H1 (cell line): ENCODE results near the gene ZNF30.

Experiments
- BACH1 ChIP-seq: IDR thresholded peaks from 2 replicates; pipeline ENCODE4 v1.6.1; 2012; ENCODE audit warnings: low read length, improper control_type of control experiment
- CEBPB ChIP-seq: IDR thresholded peaks from 2 replicates; pipeline ENCODE4 v1.6.1; 2012; ENCODE audit warnings: low read depth, low read length
- CHD2 ChIP-seq: IDR thresholded peaks from 2 replicates; pipeline ENCODE4 v1.6.1; 2012; ENCODE audit warnings: low read length, improper control_type of control experiment
- HDAC2 ChIP-seq, 2 experiments: fragments of 300-600 bp in 1 of 2; sonication (generic) in 1 of 2; IDR thresholded peaks; 2 replicates each; pipeline ENCODE4 v1.6.1; 2011 to 2012; ENCODE audit warnings: low read depth in 2 of 2, low read length in 2 of 2, mild to moderate bottlenecking in 2 of 2, moderate library complexity in 2 of 2, borderline replicate concordance in 1 of 2, inconsistent platforms in 1 of 2
- POLR2AphosphoS5 ChIP-seq: IDR thresholded peaks from 2 replicates; pipeline ENCODE4 v1.6.1; 2011; ENCODE audit warnings: low read depth, low read length
- TAF1 ChIP-seq: IDR thresholded peaks from 2 replicates; pipeline ENCODE4 v1.6.1; 2011; ENCODE audit warnings: mild to moderate bottlenecking, low read depth, low read length
- TCF12 ChIP-seq: IDR thresholded peaks from 2 replicates; pipeline ENCODE4 v1.6.1; 2011; ENCODE audit warnings: low read depth, mild to moderate bottlenecking, low read length
- USF2 ChIP-seq: IDR thresholded peaks from 2 replicates; pipeline ENCODE4 v1.6.1; 2011; ENCODE audit warnings: low read length, improper control_type of control experiment
- YY1 ChIP-seq: IDR thresholded peaks from 2 replicates; pipeline ENCODE4 v1.6.1; 2011; ENCODE audit warnings: low read depth, mild to moderate bottlenecking, low read length
- ZNF274 ChIP-seq: IDR thresholded peaks from 2 replicates; pipeline ENCODE4 v1.7.0; 2012; ENCODE audit warnings: low read length, borderline replicate concordance; ENCODE audit errors: extremely low read depth
- TF ChIP-seq, protein P1 (sequence below), 3 experiments: IDR thresholded peaks; 1 replicate in 2 of 3; 2 replicates in 1 of 3; pipeline versions ENCODE4 v1.5.1 to v1.6.1; 2011; ENCODE audit warnings: low read length in 3 of 3, mild to moderate bottlenecking in 3 of 3, inconsistent platforms in 2 of 3, low read depth in 1 of 3, moderate library complexity in 1 of 3; ENCODE audit not compliant: insufficient read depth in 1 of 3; ENCODE audit errors: control extremely low read depth in 1 of 3
- TF ChIP-seq, protein P2 (sequence below): IDR thresholded peaks from 2 replicates; pipeline ENCODE4 v1.6.1; 2012; ENCODE audit warnings: low read length, inconsistent platforms
- TF ChIP-seq, protein P3 (sequence below): IDR thresholded peaks from 2 replicates; pipeline ENCODE4 v1.6.1; 2011; ENCODE audit warnings: low read depth, mild to moderate bottlenecking, low read length; ENCODE audit not compliant: insufficient read depth

DNA sequence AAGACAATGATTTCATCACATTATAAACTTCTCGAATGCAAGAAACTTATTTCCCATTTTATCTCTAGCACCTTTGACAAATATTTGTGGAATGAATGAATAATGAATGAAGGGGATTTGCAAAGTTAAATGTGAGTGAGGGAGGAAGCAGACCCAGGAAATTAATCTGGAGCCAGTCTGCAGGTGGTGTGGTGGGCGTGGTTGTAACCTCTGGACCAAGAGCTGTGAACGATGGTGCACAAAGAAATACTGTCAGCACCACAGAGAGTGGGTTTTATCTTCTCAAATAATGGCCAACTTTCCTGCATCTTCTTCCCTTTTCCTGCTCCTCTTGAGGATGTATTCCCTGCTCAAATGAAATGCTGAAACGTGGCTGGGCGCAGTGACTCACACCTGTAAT lies 48.4 kb downstream of the ZNF30 start:
- TF ChIP-seq, protein P1, sequence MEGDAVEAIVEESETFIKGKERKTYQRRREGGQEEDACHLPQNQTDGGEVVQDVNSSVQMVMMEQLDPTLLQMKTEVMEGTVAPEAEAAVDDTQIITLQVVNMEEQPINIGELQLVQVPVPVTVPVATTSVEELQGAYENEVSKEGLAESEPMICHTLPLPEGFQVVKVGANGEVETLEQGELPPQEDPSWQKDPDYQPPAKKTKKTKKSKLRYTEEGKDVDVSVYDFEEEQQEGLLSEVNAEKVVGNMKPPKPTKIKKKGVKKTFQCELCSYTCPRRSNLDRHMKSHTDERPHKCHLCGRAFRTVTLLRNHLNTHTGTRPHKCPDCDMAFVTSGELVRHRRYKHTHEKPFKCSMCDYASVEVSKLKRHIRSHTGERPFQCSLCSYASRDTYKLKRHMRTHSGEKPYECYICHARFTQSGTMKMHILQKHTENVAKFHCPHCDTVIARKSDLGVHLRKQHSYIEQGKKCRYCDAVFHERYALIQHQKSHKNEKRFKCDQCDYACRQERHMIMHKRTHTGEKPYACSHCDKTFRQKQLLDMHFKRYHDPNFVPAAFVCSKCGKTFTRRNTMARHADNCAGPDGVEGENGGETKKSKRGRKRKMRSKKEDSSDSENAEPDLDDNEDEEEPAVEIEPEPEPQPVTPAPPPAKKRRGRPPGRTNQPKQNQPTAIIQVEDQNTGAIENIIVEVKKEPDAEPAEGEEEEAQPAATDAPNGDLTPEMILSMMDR (IDR thresholded peaks at IDR 0.05; ENCODE audit: control extremely low read depth in 1 of 3, insufficient read depth in 1 of 3, low read depth in 1 of 3, low read length in 3 of 3), result no peak
- no peak for TF ChIP-seq YY1
- TF ChIP-seq, protein P2, sequence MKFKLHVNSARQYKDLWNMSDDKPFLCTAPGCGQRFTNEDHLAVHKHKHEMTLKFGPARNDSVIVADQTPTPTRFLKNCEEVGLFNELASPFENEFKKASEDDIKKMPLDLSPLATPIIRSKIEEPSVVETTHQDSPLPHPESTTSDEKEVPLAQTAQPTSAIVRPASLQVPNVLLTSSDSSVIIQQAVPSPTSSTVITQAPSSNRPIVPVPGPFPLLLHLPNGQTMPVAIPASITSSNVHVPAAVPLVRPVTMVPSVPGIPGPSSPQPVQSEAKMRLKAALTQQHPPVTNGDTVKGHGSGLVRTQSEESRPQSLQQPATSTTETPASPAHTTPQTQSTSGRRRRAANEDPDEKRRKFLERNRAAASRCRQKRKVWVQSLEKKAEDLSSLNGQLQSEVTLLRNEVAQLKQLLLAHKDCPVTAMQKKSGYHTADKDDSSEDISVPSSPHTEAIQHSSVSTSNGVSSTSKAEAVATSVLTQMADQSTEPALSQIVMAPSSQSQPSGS, result no peak
- no peak for TF ChIP-seq ZNF274
- TF ChIP-seq TAF1, result no peak
- TF ChIP-seq CHD2, result no peak
- TF ChIP-seq HDAC2 (IDR thresholded peaks at IDR 0.05; ENCODE audit: borderline replicate concordance in 1 of 2, low read depth in 2 of 2, low read length in 2 of 2), result no peak
- TF ChIP-seq USF2, result no peak
- no peak for TF ChIP-seq POLR2AphosphoS5
- TF ChIP-seq BACH1, result no peak
- no peak for TF ChIP-seq CEBPB
- TF ChIP-seq TCF12, result no peak
- TF ChIP-seq, protein P3, sequence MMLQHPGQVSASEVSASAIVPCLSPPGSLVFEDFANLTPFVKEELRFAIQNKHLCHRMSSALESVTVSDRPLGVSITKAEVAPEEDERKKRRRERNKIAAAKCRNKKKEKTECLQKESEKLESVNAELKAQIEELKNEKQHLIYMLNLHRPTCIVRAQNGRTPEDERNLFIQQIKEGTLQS, result no peak
